ENCODE data around the gene NBPF3.
"Not testable (repeated sequence)": the region's sequence is repeated elsewhere in the genome, so short reads cannot be mapped to it uniquely, and the experiment has no call there.

Gene NBPF3, protein sequence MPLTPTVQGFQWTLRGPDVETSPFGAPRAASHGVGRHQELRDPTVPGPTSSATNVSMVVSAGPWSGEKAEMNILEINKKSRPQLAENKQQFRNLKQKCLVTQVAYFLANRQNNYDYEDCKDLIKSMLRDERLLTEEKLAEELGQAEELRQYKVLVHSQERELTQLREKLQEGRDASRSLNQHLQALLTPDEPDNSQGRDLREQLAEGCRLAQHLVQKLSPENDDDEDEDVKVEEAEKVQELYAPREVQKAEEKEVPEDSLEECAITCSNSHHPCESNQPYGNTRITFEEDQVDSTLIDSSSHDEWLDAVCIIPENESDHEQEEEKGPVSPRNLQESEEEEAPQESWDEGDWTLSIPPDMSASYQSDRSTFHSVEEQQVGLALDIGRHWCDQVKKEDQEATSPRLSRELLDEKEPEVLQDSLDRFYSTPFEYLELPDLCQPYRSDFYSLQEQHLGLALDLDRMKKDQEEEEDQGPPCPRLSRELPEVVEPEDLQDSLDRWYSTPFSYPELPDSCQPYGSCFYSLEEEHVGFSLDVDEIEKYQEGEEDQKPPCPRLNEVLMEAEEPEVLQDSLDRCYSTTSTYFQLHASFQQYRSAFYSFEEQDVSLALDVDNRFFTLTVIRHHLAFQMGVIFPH

DNA sequence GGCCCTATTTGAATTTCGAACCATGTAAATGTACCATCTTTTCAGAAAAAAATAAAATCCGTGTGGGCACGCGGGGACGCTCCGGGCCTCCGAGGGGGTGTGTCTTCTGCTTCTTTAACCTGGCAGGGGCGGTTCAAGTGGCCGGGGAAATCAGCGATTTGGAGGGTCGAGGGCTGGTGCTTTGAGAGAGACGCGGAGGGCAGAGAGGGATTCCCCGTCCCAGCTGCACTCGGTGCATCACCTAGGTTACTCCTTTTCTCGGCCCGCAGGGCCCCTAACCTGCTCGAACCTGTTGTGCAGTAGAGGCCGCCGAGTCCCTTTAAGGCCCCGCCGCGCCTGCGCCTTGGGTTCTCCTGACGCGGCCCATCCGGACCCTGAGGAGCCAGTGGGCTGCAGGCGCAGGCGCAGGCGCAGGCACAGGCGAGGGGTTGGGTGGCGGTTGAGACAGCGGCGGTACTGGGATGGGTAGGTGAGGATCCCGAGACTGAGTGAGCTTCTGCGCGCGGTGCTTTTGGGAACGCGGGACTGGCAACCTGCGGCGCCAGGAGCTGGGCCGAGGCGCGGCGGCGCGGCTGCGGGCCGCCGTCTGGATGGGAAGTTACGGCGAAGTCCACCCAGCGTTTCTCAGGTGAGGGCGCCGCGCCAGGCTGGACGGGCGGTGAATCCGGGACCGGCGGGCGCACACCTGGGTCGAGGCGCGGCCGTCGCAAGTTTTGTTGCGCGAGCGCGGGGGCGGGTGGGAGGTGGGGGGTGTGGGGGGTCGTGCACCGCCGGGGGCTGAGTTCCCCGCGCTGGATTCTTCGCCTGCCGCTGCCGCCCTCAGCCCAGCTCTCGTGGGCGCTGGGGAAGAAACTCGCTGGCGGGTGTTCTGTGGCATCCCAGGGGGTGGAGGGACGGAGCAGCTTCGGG lies at the start of gene NBPF3:
Gene NBPF3, plus strand, starts transcription at position 417 of the 909 bp plus-strand sequence. CDS start 4,950 bp downstream, outside the sequence.
- Histone ChIP-seq H3K4me3 (ENCODE audit: insufficient read length, low read depth) (peak within 1 kb of the TSS; percentile 61), H3K36me3 (ENCODE audit: insufficient read depth, insufficient read length, low read length) (no peaks in the 10 kb centered on the region), H3K4me1 (ENCODE audit: insufficient read depth, insufficient read length) (no peaks in the 10 kb centered on the region), H3K27me3 (ENCODE audit: insufficient read depth, insufficient read length) (peaks cover 41% of the 10 kb centered on the region), H3K9me3 (ENCODE audit: insufficient read depth, low read length) (no peaks in the 10 kb centered on the region), H3K9ac (ENCODE audit: insufficient read length, low read depth) (peak within 1 kb of the TSS; percentile 67)
- peak; percentile 68 for DNase-seq (ENCODE audit: low read depth, low spot score)
- TF ChIP-seq YY1 (IDR thresholded peaks at IDR 0.05; ENCODE audit: insufficient read depth, insufficient read length) (no peak), ZNF274 (IDR thresholded peaks at IDR 0.05; ENCODE audit: low read depth, low read length) (no peak), SUZ12 (IDR thresholded peaks at IDR 0.05; ENCODE audit: extremely low read depth, insufficient read depth, insufficient read length) (no peak)

DNA sequence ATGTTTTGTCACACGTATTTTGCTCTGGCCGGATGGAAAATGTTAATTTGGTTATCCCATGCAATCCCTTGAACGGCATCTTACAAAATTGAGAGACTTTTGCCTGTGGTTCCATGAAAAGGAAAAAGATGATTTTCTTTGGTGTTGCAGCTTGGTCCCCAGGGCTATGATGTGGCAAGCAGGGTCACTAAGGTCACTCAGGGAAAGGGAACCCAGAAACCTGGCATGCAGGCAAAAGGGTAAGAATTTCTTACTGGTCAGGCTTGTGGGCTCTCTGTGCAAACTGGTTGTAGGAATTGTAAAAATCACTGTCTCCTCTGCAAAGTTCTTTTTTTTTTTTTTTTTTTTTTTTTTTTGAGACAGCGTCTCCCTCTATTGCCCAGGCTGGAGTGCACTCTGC lies 48.4 kb upstream of the NBPF3 start:
- TF ChIP-seq YY1 (IDR thresholded peaks at IDR 0.05; ENCODE audit: insufficient read depth, insufficient read length) (no peak), ZNF274 (IDR thresholded peaks at IDR 0.05; ENCODE audit: low read depth, low read length) (no peak), SUZ12 (IDR thresholded peaks at IDR 0.05; ENCODE audit: extremely low read depth, insufficient read depth, insufficient read length) (no peak)
- Histone ChIP-seq H3K9me3 (ENCODE audit: insufficient read depth, low read length) (no peaks in the 10 kb centered on the region), H3K9ac (ENCODE audit: insufficient read length, low read depth) (no peak overlapping the region), H3K4me1 (ENCODE audit: insufficient read depth, insufficient read length) (no peaks in the 10 kb centered on the region), H3K27me3 (ENCODE audit: insufficient read depth, insufficient read length) (no peaks in the 10 kb centered on the region), H3K4me3 (ENCODE audit: insufficient read length, low read depth) (no peak overlapping the region), H3K36me3 (ENCODE audit: insufficient read depth, insufficient read length, low read length) (no peaks in the 10 kb centered on the region)
- DNase-seq (ENCODE audit: low read depth, low spot score), result no peak

DNA sequence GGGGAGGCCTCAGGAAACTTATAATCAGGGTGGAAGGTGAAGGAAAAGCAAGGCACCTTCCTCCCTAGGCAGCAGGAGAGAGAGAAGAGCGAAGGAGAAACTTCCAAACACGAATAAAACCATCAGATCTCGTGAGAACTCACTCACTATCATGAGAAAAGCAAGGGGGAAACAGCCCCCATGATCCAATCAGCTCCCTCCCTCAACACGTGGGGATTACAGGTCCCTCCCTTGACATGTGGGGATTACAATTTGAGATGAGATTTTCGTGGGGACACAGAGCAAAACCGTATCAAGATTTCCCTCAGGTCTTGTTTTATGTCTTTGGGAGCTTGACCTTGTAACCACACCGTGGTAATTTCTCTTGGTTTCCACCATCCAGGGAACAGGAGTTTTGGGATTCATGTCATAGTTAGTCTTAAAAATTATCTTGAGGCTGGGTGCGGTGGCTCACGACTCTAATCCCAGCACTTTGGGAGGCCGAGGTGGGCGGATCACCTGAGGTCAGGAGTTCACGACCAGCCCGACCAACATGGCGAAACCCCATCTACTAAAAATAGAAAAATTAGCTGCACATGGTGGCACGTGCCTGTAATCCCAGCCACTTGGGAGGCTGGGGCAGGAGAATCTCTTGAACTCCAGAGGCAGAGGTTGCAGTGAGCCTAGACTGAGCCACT lies 47.2 kb upstream of the NBPF3 start:
- H3K9ac ChIP-seq (ENCODE audit: insufficient read length, low read depth), result no peak overlapping the region
- DNase-seq (ENCODE audit: low read depth, low spot score), result no peak
- H3K9me3 ChIP-seq (ENCODE audit: insufficient read depth, low read length), result no peaks in the 10 kb centered on the region
- H3K36me3 ChIP-seq (ENCODE audit: insufficient read depth, insufficient read length, low read length), result no peaks in the 10 kb centered on the region
- TF ChIP-seq YY1 (IDR thresholded peaks at IDR 0.05; ENCODE audit: insufficient read depth, insufficient read length) (no peak), ZNF274 (IDR thresholded peaks at IDR 0.05; ENCODE audit: low read depth, low read length) (no peak), SUZ12 (IDR thresholded peaks at IDR 0.05; ENCODE audit: extremely low read depth, insufficient read depth, insufficient read length) (no peak)
- H3K4me1 ChIP-seq (ENCODE audit: insufficient read depth, insufficient read length), result no peaks in the 10 kb centered on the region
- H3K4me3 ChIP-seq (ENCODE audit: insufficient read length, low read depth), result no peak overlapping the region
- no peaks in the 10 kb centered on the region for H3K27me3 ChIP-seq (ENCODE audit: insufficient read depth, insufficient read length)

DNA sequence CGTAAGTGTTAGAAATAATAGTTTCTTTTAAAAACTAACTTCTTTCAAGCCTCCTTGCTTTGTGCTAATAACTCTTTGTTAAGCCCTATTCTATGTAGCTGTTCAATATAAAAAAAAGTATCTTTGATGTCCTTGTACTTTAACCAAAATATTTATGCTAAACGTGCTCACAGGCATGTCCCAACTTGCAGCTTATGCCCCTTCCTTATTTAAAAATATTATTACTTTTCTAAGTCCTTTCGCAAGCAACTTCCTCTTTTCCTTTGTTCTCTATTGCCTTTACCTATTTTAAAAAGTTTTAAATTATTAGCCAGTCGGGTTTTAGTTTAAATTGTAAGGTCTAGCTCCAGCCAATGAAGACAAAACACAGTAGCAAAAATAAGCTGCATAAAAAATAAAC lies 43.4 kb upstream of the NBPF3 start:
- H3K4me1 ChIP-seq (ENCODE audit: insufficient read depth, insufficient read length), result no peaks in the 10 kb centered on the region
- no peak overlapping the region for H3K9ac ChIP-seq (ENCODE audit: insufficient read length, low read depth)
- TF ChIP-seq SUZ12 (IDR thresholded peaks at IDR 0.05; ENCODE audit: extremely low read depth, insufficient read depth, insufficient read length) (no peak), YY1 (IDR thresholded peaks at IDR 0.05; ENCODE audit: insufficient read depth, insufficient read length) (no peak), ZNF274 (IDR thresholded peaks at IDR 0.05; ENCODE audit: low read depth, low read length) (no peak)
- H3K27me3 ChIP-seq (ENCODE audit: insufficient read depth, insufficient read length), result no peaks in the 10 kb centered on the region
- DNase-seq (ENCODE audit: low read depth, low spot score), result no peak
- no peaks in the 10 kb centered on the region for H3K9me3 ChIP-seq (ENCODE audit: insufficient read depth, low read length)
- H3K36me3 ChIP-seq (ENCODE audit: insufficient read depth, insufficient read length, low read length), result no peaks in the 10 kb centered on the region
- no peak overlapping the region for H3K4me3 ChIP-seq (ENCODE audit: insufficient read length, low read depth)

DNA sequence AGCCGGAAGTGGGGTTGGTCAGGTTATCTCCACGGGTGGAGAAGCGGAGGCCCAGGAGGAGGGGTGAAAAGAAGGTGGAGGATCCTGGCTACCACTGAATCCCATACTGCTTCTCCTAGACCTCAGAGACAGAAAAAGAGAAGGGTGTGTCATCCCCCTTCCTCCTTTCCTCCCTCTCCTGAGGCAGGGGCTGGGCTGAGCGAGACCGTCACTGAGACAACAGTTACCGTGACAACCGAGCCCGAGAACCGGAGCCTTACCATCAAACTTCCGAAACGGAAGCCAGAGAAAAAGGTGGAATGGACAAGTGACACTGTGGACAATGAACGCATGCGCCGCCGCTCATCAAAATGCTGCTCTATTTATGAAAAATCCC lies 42.1 kb upstream of the NBPF3 start:
- no peaks in the 10 kb centered on the region for H3K36me3 ChIP-seq (ENCODE audit: insufficient read depth, insufficient read length, low read length)
- no peak overlapping the region for H3K4me3 ChIP-seq (ENCODE audit: insufficient read length, low read depth)
- DNase-seq (ENCODE audit: low read depth, low spot score), result peak; percentile 8
- no peaks in the 10 kb centered on the region for H3K4me1 ChIP-seq (ENCODE audit: insufficient read depth, insufficient read length)
- H3K27me3 ChIP-seq (ENCODE audit: insufficient read depth, insufficient read length), result no peaks in the 10 kb centered on the region
- TF ChIP-seq SUZ12 (IDR thresholded peaks at IDR 0.05; ENCODE audit: extremely low read depth, insufficient read depth, insufficient read length) (no peak), YY1 (IDR thresholded peaks at IDR 0.05; ENCODE audit: insufficient read depth, insufficient read length) (no peak), ZNF274 (IDR thresholded peaks at IDR 0.05; ENCODE audit: low read depth, low read length) (no peak)
- no peaks in the 10 kb centered on the region for H3K9me3 ChIP-seq (ENCODE audit: insufficient read depth, low read length)
- H3K9ac ChIP-seq (ENCODE audit: insufficient read length, low read depth), result no peak overlapping the region

DNA sequence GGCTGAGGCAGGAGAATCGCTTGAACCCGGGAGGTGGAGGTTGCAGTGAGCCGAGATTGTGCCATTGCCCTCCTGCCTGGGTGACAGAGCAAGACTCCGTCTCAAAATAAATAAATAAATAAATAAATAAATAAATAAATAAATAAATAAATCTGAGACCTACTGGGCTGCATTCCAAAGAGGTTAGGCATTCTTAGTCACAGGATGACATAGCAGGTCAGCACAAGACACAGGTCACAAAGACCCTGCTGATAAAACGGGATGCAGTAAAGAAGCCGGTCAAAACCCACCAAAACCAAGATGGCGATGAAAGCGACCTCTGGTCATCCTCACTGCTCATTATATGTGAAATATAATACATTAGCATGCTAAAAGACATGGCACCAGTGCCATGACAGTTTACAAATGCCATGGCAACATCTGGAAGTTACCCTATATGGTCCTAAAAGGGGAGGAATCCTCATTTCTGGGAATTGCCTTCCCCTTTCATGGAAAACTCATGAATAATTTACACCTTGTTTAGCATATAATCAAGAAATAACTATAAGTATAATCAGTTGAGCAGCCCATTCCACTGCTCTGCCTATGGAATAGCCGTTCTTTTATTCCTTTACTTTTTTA lies 38.1 kb upstream of the NBPF3 start:
- not testable (repeated sequence) for DNase-seq (ENCODE audit: low read depth, low spot score)

More for the DNA sequence above, 38.1 kb upstream of the NBPF3 start:
- not testable (repeated sequence) for H3K27me3 ChIP-seq (ENCODE audit: insufficient read depth, insufficient read length); H3K9ac ChIP-seq (ENCODE audit: insufficient read length, low read depth); H3K9me3 ChIP-seq (ENCODE audit: insufficient read depth, low read length); H3K4me3 ChIP-seq (ENCODE audit: insufficient read length, low read depth); H3K36me3 ChIP-seq (ENCODE audit: insufficient read depth, insufficient read length, low read length); H3K4me1 ChIP-seq (ENCODE audit: insufficient read depth, insufficient read length)
